Measurements from ENCODE around the gene SGPL1.
"Not testable (repeated sequence)": the region's sequence is repeated elsewhere in the genome, so short reads cannot be mapped to it uniquely, and the experiment has no call there.

Gene SGPL1

DNA sequence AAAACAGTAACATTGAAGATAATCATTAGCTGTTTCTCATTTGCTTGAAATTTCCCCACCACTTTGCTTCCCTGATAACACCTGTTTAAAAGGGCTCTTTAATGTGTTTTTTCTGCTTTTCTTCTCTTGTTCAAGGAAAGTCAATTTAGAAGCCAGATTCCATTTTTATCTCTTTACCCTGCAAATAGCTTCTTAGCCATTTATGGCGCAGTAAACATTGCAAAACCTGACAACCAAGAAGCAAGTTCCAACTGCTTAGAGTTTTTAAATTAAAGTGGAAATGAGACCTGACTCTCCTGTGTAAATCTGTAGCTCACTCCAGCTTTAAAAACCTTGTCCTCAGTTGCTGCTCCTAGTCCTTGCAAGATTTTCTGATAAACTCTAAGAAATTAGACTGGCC is 30.1 kb downstream of the SGPL1 start:
- DNase-seq, result no peak

DNA sequence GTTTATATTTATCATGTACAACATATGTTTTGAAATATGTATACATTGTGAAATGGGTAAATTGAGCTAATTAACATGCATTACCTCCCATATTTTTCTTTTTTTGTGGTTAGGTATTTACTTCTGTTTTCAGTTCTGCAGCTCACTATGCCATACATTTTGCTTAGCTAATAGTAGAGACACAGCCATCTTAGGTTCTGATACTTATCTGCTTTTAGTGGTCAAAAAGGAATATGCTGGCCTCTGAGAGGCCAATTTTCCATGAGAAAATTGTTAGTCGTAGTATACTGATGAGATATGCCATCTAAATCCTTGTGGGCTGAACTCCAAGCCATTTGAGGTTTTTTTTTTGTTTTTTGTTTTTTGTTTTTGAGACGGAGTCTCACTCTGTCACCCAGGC is 31.0 kb downstream of the SGPL1 start:
- DNase-seq, result no peak

DNA sequence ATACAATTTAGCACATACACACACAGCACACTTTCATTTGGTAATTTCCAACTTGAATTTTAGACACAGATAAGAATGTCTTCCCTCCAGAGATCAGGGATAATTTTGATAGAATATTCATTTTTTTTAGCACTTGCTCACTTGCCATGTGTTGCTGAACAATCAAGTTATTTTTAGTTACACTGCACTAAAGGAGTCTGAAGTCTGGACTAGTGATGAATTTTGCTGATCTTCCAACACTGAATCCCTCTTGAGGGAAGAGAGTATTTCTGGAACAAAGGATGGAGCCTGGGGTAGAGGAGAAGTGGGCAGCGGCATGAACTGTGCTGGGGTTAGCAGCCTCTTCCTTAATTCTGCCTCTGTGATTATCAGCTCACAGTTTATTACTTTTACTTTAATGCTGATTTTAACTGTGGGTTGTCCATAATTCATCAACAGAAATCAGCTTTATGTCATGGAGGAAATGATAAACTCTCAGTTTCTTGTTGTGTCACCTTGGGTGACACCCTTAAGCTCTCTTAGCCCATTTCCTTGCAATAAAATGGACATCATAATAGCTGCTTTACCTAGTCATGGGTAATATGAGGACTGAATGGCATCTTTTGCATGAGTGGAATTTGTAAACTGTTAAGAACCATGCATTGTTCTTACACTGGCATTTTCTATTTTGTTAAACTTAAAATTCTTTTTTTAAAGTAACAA is 32.1 kb downstream of the SGPL1 start:
- no peak for DNase-seq

DNA sequence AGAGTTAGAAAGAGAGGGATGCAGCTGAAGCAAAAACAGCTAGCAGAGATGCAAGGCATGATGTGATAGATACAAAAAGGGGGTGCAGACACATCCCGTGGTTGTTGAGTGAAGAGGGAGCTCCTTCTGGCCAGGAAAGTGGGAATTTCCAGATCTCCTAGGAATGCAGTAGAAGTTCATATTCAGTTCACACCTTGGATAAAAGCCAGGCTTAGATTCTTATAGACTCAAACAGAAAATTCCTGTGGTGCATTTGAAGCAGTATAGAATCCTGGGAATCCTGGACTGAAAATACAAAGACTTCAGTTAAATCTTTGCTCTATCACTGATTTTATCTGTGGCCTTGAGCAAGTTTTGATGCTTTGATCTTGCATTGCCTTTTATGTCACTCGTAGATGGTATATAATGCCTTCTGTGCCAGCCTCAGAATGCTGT is 33.9 kb downstream of the SGPL1 start:
- DNase-seq, result no peak

DNA sequence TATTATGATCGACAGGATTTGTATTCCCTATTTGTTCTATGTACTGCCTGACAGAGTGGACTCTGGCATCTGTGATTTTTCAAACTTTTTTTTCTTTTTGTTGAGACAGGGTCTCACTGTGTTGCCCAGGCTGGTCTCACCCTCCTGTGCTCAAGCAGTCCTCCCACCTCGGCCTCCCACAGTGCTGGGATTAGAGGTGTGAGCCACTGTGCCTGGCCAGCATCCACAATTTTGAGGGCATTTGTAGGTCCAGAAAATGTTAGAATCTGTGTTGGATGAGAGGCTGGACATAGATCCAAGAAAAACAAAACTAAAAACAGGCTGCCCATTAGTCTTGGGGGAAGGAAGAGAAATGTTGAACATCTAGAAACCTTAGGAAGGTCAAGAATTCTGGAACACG is 34.3 kb downstream of the SGPL1 start:
- DNase-seq, result no peak

DNA sequence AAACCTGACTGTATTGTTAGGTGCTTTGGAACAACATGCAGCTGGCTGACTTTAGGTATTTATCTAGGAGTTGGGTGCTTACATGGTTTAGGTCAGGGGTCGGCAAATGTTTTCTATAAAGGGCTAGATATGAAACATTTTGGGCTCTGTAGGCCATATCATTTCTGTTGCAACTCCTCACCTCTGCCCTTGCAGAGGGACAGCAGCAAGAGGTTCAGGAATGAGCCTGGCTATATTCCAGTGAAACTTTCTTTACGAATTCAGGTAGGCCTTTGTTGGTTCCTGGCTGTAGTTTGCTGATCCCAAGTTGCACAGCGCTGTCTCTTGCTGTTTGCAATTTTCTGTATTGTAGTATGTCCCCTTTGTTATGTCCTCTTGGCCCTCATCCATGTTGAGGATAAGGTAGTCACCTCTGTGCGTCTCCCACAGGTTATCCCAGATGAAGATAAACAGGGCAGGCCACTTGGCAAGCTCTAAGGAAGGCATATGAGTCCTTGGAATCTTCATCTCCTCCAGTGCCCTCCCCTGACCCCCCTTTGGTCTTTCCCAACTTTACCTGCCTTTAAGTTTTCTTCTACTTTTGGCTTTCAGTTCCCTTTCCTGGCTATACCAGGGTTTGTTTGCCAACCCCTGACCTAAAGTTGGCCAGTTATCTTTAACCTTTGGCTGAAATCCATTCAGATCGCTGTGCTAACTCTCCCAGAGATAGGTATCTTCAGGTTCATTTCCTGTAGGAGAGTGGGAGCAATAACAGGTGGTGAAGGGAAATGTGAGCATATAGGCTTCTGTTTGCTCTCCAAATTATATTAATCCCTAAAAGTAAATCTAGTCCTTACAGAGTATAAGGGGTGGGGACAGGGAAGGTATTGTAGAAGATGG is 36.1 kb downstream of the SGPL1 start:
- DNase-seq, result no peak

DNA sequence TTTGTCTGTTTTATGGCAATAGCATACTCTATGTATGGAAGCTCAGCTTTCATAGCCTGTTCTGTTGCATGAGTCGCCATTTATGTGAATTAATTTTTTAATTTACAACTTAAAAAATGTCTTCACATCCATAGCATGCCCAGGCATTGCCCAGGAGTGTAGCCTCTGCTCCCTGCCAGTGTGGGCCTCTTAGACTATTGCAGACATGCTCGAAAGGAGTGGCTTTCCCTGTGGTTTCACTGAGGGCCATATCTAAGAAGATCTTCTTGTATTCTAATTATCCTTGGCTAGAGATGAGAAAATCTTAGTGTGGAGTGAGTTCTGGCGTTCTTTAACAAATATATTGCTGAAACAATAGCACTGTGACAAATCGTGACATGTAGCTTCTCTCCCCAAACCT is 37.3 kb downstream of the SGPL1 start:
- DNase-seq, result no peak

DNA sequence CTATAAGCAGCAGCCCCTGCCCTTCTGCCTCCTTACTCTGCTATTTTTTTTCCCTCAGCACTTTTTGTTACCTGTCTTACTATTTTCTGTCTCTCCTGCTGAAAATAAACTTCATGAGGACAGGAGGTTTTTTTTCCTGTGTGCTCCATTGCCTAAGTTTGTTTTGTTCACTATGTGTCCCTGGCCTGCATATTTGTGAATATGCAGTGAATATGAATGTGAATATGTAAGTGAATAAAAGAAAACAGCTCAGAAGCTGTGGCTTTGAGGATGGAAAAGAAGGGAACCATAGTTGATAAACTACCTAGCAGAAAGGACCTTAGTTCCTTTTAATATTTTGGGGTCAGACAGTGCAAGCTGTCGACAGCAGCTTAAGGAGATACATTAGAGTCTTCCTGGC is 37.7 kb downstream of the SGPL1 start:
- no peak for DNase-seq

DNA sequence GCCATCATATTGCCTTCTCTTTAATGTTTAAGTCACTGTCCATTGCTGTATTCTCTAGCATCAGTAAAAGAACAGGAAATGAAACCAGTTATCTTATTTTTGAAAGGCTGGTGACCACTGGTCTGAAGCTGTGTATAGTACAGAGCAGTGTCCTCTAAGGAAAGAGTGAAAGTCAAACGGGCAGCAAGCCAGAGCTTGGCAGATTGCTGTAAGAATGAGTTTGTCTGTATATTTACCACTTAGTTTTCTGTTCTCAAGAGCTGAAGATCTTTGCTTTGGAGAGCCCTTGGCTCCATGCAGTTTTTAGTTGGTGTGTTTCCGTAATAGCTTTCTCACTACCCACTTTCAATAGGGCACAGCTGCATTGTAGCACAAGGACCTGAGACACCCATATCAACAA is 40.7 kb downstream of the SGPL1 start:
- DNase-seq, result no peak

DNA sequence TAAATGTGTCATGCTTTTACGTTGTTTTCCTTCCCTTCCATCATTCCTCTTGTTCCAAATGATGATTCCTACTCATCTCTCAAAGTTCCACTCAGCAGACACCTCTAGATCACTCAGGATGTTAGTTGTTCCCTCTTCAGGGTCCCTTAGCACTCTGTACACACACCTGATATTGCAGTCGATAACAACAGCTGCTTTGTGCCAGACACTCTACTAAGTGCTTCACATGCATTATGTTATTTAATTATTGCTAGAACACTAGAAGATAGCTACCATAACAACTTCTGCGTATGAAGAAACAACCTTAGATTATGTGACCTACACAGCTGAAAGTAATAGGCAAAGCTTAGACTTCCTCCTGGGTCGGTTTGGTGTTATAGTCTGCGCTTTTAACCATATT is 43.0 kb downstream of the SGPL1 start:
- DNase-seq, result no peak

DNA sequence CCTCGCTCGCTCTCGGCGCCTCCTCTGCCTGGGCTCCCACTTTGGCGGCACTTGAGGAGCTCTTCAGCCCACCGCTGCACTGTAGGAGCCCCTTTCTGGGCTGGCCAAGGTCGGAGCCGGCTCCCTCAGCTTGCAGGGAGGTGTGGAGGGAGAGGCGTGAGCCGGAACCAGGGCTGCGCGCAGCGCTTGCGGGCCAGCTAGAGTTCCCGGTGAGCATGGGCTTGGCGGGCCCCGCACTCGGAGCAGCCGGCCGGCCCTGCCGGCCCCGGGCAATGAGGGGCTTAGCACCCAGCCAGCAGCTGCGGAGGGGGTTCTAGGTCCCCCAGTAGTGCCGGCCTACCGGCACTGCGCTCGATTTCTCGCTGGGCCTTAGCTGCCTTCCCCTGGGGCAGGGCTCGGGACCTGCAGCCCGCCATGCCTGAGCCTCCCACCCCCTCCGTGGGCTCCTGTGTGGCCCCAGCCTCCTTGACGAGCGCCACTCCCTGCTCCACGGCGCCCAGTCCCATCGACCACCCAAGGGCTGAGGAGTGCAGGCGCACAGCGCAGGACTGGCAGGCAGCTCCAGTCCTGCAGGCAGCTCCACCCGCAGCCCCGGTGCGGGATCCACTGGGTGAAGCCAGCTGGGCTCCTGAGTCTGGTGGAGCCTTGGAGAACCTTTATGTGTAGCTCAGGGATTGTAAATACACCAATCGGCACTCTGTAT is 45.9 kb downstream of the SGPL1 start:
- not testable (repeated sequence) for DNase-seq

DNA sequence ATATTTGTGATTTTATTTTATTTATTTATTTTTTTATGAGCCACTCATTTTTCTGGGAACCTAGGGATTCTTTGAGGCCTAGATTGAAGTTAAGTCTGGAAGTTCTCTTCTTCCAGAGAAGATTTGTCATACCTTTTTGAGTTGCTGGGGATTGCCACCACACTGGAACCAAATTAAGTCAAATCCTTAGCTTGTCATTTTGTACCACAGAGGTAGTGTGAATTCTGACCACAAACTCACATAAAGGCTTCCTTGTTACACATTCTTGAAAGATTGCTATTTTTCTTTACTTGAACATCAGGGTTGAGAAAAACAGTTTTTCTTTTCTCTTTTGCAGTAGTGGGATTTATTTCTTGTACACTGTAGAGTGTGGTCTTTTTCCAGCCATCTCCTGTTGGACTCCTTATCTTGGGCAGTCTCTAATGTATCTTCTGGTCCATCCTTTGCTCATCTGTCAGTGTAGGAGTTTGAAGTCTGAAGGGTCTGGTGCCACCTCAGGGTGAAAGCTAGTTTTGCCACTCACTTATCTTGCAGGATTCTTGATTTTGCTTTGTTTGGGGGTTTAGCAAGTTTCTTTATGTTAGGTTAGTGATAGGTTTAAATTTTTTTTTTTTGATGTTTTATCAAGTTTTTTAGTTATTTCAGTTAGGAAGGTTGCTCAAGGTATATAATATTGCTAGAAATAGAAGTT is 47.9 kb downstream of the SGPL1 start:
- DNase-seq, result no peak

DNA sequence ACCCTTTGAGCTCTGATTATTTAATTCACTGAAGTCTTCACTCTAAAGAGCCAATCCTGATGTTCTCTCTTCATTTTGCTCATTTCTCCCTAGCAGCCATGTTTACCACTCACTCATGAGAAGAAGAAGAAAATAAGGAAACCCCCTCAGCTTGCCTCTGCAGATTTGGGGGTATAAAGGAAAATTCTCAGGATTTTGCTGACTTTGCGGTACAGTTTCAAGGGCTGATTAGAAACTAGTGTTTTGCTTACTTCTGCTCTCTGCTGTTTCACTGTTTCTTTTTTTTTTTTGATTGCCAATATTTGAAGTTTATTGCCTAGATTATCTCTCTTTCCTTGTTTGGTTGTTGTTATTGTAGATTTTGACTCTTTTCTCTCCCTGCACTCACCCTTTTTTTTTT is 49.2 kb downstream of the SGPL1 start:
- no peak for DNase-seq

DNA sequence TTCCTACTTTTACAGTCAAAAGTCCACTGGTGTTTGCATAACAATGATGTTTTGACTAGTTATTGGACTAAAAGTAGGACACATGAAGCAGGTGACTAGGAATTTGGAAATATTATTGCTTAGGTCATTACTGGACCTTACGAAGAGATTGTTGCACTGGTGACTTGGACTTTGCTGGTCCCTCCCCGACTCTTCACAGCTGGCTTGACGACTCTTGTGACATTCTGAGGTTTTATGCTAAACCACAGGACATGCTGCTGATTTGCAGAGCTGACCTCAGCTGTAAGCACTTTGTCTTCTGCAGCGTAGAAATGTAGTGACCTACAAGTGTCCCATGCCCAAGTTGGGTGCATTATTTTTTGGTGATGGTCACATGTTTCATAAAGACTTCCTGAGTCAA is 50.7 kb downstream of the SGPL1 start:
- no peak for DNase-seq

DNA sequence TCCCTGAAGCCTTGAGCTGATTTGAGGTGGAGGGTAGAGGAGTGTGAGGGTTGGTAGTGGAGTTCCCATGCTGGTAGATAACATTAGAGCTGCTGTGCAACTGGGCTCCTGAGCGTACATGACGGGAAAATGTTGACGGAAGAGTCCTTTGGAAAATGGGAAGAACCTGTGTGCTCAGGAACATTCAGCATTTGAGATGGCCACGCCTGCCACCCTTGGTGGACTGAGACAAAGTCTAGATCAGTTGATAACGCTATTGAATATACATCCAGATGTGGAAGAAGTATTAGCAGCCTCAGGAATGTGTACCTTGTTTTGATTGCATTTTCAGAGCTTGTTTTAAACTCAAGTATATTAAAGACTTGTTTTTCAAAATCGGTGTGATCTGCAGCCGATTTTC is 56.5 kb downstream of the SGPL1 start:
- no peak for DNase-seq

DNA sequence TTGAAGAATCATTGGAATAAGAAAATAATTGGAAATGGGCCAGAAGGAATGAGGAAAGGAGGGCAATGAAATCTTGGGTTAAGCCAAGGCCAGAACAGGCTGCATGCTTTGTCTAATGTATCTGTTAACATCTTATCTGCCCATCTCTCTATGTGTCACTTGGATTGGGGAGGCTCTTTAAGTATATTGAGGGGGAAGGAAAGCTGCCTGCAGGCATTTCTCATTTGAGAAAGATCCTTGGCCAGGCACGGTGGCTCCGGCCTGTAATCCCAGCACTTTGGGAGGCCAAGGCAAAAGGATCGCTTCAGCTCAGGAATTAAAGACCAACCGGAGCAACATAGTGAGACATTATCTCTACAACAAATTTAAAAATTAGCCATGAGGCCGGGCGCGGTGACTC is 58.3 kb downstream of the SGPL1 start:
- DNase-seq, result no peak

DNA sequence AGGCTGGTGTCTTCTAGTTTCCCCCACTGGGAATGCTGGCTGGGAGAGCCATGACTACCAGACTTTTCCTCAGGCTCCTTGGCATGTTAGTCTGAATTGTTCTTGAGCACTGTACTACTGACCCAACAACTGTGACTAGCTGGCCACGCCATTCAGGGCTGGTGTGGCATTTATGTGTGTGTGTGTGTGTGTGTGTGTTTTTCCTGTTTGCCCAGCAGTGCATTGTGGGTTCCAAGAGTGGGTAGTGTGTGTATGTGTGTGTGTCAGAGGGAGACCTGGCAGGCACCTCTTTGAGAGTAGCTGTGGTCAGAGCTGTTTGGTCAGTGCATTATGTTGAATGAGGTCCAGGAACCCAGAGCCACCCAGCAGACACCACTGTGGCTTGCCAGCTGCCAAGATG is 63.5 kb downstream of the SGPL1 start:
- DNase-seq, result no peak

DNA sequence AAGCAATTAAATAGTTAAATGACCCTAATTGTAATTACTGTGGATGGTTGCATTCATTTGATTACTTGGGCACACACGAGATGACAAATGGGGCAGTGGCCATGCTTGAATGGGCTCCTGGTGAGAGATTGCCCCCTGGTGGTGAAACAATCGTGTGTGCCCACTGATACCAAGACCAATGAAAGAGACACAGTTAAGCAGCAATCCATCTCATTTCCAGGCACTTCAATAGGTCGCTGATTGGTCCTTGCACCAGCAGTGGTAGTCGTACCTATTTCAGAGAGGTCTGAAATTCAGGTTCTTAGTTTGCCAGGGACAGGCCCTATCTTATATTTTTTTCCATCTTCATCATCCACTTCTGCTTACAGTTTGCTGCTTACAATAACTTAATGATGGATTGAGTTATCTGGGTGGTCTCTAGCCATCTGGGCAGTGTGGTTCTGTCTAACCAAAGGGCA is 64.4 kb downstream of the SGPL1 start:
- peak; percentile 84 for DNase-seq

DNA sequence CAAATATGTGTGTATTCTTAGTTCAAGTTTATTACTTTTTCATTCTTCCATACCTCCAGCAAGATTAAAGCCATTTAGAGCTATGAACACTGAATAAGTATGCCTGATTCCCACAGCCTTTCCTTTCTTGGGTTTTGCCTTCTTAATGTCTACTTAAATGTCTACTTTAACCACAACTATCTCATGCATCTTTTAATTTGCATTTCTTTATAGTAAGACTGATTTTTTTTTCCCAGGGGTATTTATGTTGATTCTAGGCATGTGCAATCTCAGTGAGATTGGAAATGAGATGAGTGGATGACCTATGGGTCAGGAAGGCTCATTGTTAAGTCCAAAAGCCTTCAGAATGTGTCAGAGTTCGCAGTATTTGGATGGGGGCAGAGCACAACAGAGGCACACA is 69.0 kb downstream of the SGPL1 start:
- DNase-seq, result no peak

DNA sequence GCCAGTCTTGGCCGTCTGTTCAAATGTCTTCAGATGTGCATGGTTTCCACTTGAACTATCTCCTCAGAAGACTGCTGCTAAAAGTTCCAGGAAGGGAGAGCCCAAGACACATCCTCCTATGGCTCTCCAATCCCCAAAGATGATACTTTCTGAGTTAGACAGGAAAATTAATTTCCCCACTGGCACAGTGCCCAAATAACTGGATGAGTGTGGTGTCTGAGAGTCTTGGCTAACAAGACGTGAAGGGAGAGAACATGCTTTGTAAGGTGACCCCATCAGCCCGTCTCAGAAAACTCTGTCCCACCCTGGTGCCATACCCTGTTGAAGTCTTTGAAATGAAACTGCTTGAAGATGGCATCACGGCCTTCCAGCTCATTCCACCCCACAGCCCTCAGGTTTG is 69.7 kb downstream of the SGPL1 start:
- no peak for DNase-seq

DNA sequence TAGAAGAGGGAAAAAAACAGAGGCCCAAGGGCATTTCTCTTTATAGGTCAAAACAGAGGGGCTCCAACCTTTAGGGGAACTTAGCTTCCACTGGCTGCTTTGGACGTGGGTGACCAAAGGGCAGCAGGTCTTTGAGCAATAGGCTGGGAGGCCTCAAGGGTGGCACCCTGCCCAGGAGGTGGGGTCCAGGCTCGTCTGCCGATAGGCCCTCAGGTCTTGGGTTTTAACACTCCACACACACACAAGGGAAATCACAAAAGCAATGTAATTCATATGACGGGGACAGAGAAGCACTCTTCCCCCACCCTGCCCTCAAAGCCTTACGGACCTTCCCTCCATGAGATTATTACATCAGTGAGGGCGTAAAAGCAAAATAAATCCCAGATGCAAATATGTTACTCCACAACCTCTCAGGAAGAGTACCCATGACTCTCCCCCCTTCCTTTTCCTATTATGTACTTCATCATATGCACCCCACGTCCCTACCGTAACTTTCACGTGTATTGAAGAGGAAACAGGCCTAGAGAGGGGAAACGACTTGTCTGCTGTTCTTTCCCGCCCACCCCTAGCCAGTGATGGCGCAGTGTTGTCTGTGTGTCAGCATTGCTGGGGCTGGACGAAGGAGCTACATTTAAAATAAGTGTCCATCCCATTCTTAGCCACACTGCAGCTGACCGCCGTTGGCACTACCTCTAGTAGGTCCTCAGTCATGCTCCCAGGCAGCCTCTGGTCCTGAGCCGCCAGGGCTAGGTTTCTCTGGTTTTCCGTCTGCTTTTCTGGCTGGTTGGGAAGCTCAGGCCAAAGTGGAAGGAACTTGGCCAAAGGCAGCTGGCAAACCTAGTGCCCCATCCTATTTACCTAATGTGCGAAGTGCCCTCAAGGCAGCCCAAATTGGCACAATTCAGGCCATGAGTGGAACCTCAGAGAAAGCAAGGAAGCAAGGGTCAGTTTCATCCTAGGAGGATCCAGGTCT is 70.5 kb downstream of the SGPL1 start:
- no peak for DNase-seq
